Keratinocyte (primary cell): ENCODE measurements around the gene CXXC5. TPM values are rescaled to one million over a fixed set of nuclear protein-coding genes. Genes with fewer than 3 reads are reported as not detected.

Experiments used
- DNase-seq: peaks from one replicate; pipeline ENCODE4 v3.0.0-alpha.2; 2011; ENCODE audit warnings: low read depth, missing footprints, low spot score
- FAIRE-seq: peaks from 2 replicates; lab custom pipeline; 2011; peaks lifted over from hg19 to GRCh38; lab: Jason Lieb, UNC
- H2AFZ ChIP-seq: 2 replicates; pipeline ENCODE4 v1.6.0; 2012; ENCODE audit warnings: low read length, control low read depth, inconsistent platforms; ENCODE audit not compliant: control insufficient read depth
- H3K27ac ChIP-seq: 2 replicates; pipeline ENCODE4 v1.5.1; 2011; ENCODE audit warnings: low read length; ENCODE audit not compliant: control insufficient read depth, insufficient read depth
- H3K27me3 ChIP-seq: 3 replicates; pipeline ENCODE4 v1.6.0; 2011; ENCODE audit warnings: low read length; ENCODE audit not compliant: control insufficient read depth, insufficient read depth; ENCODE audit errors: extremely low read depth
- H3K36me3 ChIP-seq, 2 experiments: 2 replicates in 1 of 2; 3 replicates in 1 of 2; pipeline ENCODE4 v1.5.1; 2011; ENCODE audit warnings: low read length in 2 of 2, mild to moderate bottlenecking in 1 of 2; ENCODE audit not compliant: control insufficient read depth in 2 of 2, insufficient read depth in 2 of 2; ENCODE audit errors: extremely low read depth in 1 of 2
- H3K4me1 ChIP-seq: 3 replicates; pipeline ENCODE4 v1.5.1; 2011; ENCODE audit warnings: low read length; ENCODE audit not compliant: control insufficient read depth, insufficient read depth; ENCODE audit errors: extremely low read depth
- H3K4me2 ChIP-seq: 3 replicates; pipeline ENCODE4 v1.6.0; 2011; ENCODE audit warnings: low read depth, low read length; ENCODE audit not compliant: control insufficient read depth, insufficient read depth; ENCODE audit errors: extremely low read depth
- H3K4me3 ChIP-seq, 3 experiments: fragments of 200-600 bp in 1 of 3; sonication (generic) in 1 of 3; 2 replicates in 2 of 3; 3 replicates in 1 of 3; pipeline ENCODE4 v1.5.1; 2011 to 2016; ENCODE audit warnings: low read length in 3 of 3, mild to moderate bottlenecking in 3 of 3, control low read depth in 2 of 3, inconsistent platforms in 1 of 3, low read depth in 1 of 3, mixed read lengths in 1 of 3, mixed run types in 1 of 3, moderate library complexity in 1 of 3; ENCODE audit not compliant: control insufficient read depth in 2 of 3, insufficient read depth in 2 of 3; ENCODE audit errors: extremely low read depth in 1 of 3
- H3K79me2 ChIP-seq: 2 replicates; pipeline ENCODE4 v1.6.0; 2012; ENCODE audit warnings: low read length; ENCODE audit not compliant: control insufficient read depth, insufficient read depth
- H3K9ac ChIP-seq: 3 replicates; pipeline ENCODE4 v1.6.0; 2011; ENCODE audit warnings: low read length; ENCODE audit not compliant: control insufficient read depth, insufficient read depth; ENCODE audit errors: extremely low read depth
- H3K9me1 ChIP-seq: 3 replicates; pipeline ENCODE4 v1.6.0; 2011; ENCODE audit warnings: low read length; ENCODE audit not compliant: control insufficient read depth, insufficient read depth; ENCODE audit errors: extremely low read depth
- H3K9me3 ChIP-seq: 2 replicates; pipeline ENCODE4 v1.5.1; 2012; ENCODE audit warnings: low read depth, low read length; ENCODE audit not compliant: control insufficient read depth
- H4K20me1 ChIP-seq: 3 replicates; pipeline ENCODE4 v1.6.0; 2011; ENCODE audit warnings: low read length; ENCODE audit not compliant: control insufficient read depth, insufficient read depth; ENCODE audit errors: extremely low read depth
- EZH2 ChIP-seq: IDR thresholded peaks from one replicate; pipeline ENCODE4 v1.6.1; 2012; ENCODE audit warnings: inconsistent platforms, mild to moderate bottlenecking, low read length, moderate library complexity
- dilution Hi-C: fragments of 300-500 bp; cut with MboI; formaldehyde crosslinking; loops from one replicate; pipeline ENCODE4 v1.7.0; 2020; ENCODE audit warnings: low sequenced_read_pairs; ENCODE audit not compliant: extremely low pct_ligation_motif_present
- polyA plus RNA-seq, 5 experiments: library from polyadenylated mRNA; depleted of rRNA in 3 of 5; stranded (reverse) in 3 of 5; stranded (forward) in 1 of 5; unstranded in 1 of 5; fragments of >200 nt; gene quantifications; 1 replicate in 1 of 5; 2 replicates in 3 of 5; 3 replicates in 1 of 5; pipeline versions ENCODE4 v1.2.1 to v1.2.3, GENCODE V29; 2011 to 2012; ENCODE audit warnings: missing spikeins in 2 of 5, low read depth in 1 of 5, low replicate concordance in 1 of 5
- TF ChIP-seq, protein P1 (sequence below), 3 experiments: IDR thresholded peaks in 1 of 3; conservative IDR thresholded peaks in 1 of 3; optimal IDR thresholded peaks in 1 of 3; 2 replicates in 2 of 3; 3 replicates in 1 of 3; pipeline versions ENCODE3 to v1.5.1; 2011; ENCODE audit warnings: low read length in 3 of 3, mild to moderate bottlenecking in 3 of 3, moderate library complexity in 2 of 3, control low read depth in 1 of 3, inconsistent platforms in 1 of 3; ENCODE audit not compliant: insufficient read depth in 2 of 3; ENCODE audit errors: extremely low read depth in 1 of 3

Gene CXXC5
- polyA plus RNA-seq, 1 donor (not counting 4 experiments of a cell fraction or from before 2014, with no cell fraction given): 1.0 TPM

DNA sequence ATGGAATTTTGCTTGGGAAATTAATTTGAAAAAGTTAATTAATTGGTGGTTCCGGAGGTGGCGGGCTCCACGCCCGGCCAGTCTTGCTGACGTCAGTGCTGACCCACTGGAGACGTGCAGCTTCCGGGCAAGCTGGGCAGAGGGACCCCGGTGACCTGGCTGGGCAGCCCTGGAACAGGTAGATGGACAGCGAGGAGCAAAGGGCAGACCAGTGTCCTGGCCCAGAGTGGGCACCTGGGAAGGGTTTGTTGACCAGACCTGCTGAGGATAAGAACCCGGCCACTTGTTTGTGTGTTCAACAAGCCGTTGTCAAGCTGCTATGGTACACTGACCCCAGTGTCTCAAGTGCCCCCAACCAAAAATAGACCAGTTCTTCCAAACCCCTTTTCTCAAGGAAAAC is 17.5 kb downstream of the CXXC5 start:
- Histone ChIP-seq H3K36me3 (no peaks in the 10 kb centered on the region), H2AFZ (no peak overlapping the region), H3K79me2 (no peaks in the 10 kb centered on the region), H4K20me1 (no peaks in the 10 kb centered on the region), H3K9me3 (no peaks in the 10 kb centered on the region), H3K9me1 (no peaks in the 10 kb centered on the region), H3K9ac (no peak overlapping the region), H3K4me1 (peaks cover 25% of the 10 kb centered on the region), H3K27me3 (no peaks in the 10 kb centered on the region), H3K4me2 (no peak overlapping the region), H3K4me3 (no peak overlapping the region), H3K27ac (no peak overlapping the region)
- TF ChIP-seq EZH2: no peak
- TF ChIP-seq, protein P1, sequence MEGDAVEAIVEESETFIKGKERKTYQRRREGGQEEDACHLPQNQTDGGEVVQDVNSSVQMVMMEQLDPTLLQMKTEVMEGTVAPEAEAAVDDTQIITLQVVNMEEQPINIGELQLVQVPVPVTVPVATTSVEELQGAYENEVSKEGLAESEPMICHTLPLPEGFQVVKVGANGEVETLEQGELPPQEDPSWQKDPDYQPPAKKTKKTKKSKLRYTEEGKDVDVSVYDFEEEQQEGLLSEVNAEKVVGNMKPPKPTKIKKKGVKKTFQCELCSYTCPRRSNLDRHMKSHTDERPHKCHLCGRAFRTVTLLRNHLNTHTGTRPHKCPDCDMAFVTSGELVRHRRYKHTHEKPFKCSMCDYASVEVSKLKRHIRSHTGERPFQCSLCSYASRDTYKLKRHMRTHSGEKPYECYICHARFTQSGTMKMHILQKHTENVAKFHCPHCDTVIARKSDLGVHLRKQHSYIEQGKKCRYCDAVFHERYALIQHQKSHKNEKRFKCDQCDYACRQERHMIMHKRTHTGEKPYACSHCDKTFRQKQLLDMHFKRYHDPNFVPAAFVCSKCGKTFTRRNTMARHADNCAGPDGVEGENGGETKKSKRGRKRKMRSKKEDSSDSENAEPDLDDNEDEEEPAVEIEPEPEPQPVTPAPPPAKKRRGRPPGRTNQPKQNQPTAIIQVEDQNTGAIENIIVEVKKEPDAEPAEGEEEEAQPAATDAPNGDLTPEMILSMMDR (optimal IDR thresholded peaks at IDR 0.05 in 1 of 3, IDR thresholded peaks at IDR 0.05 in 1 of 3, conservative IDR thresholded peaks at IDR 0.05 in 1 of 3; ENCODE audit: extremely low read depth in 1 of 3, insufficient read depth in 2 of 3, low read length in 3 of 3): no peak
- dilution Hi-C loops: no loop called here
- FAIRE-seq: no peak
- no peak for DNase-seq

DNA sequence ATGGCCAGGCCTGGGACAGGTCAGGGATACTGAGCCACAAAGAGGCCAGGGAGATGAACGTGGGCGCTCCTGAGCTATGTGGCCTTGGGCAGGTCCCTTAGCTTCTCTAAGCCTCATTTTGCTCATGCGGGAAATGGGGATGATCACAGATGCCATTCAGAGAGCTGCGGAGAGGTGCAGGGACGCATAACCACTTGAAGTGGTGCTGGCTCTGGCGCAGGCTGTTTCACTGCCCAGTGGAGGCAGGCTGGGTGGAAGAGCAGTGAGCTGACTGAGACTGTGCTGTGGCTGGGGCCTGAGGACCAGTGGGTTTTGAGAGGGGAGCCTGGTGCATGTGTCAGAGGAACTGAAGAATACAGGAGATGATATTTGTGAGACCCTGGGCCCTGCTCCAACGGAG is 18.4 kb downstream of the CXXC5 start:
- H3K9me1 ChIP-seq: no peaks in the 10 kb centered on the region
- no peaks in the 10 kb centered on the region for H3K36me3 ChIP-seq
- H3K9me3 ChIP-seq: no peaks in the 10 kb centered on the region
- no peaks in the 10 kb centered on the region for H3K79me2 ChIP-seq
- TF ChIP-seq, protein P1 (optimal IDR thresholded peaks at IDR 0.05 in 1 of 3, IDR thresholded peaks at IDR 0.05 in 1 of 3, conservative IDR thresholded peaks at IDR 0.05 in 1 of 3; ENCODE audit: extremely low read depth in 1 of 3, insufficient read depth in 2 of 3, low read length in 3 of 3): no peak
- no peak for TF ChIP-seq EZH2
- FAIRE-seq: no peak
- no peak overlapping the region for H2AFZ ChIP-seq
- H3K27ac ChIP-seq: no peak overlapping the region
- H3K27me3 ChIP-seq: no peaks in the 10 kb centered on the region
- dilution Hi-C loops: no loop called here
- no peak overlapping the region for H3K4me3 ChIP-seq
- no peak overlapping the region for H3K4me2 ChIP-seq
- H3K4me1 ChIP-seq: peaks cover 20% of the 10 kb centered on the region
- H4K20me1 ChIP-seq: no peaks in the 10 kb centered on the region
- no peak overlapping the region for H3K9ac ChIP-seq
- DNase-seq: no peak
